Omental fat pad (tissue), 4 donors: ENCODE measurements around the gene TNIP3. TPM values are rescaled to one million over a fixed set of nuclear protein-coding genes. Genes with fewer than 3 reads are reported as not detected.

ENCODE experiments used
- ATAC-seq: fragments of 150-250 bp; one replicate; pipeline ENCODE4 v1.9.1; 2016; ENCODE audit warnings: mild to moderate bottlenecking, moderate library complexity; ENCODE audit not compliant: low FRiP score
- DNase-seq: peaks from one replicate; pipeline ENCODE4 v3.0.0-alpha.2; 2019; ENCODE audit warnings: low spot score
- CTCF ChIP-seq, 3 donors: fragments of 450-650 bp; IDR thresholded peaks; one replicate each; pipeline ENCODE4 v1.5.1; 2016 to 2017; ENCODE audit warnings: antibody characterized with exemption in 3 of 3, mild to moderate bottlenecking in 3 of 3, moderate library complexity in 2 of 3
- total RNA-seq, 4 donors: library from RNA; depleted of rRNA; stranded (reverse); fragments of >200 nt; gene quantifications; one replicate each; pipeline ENCODE4 v1.1.0, GENCODE V29; 2016

TNIP3 gene
- total RNA-seq, 4 donors from 2014 or later = 1.3 to 1.7 TPM; not detected in 2

GRCh38 chr4:121122661-121123060, 41.5 kb downstream of the TNIP3 start:
- no peak for ATAC-seq
- TF ChIP-seq CTCF (IDR thresholded peaks at IDR 0.05) = no peak
- DNase-seq = no peak

- DNase-seq = no peak
- no peak for TF ChIP-seq CTCF (IDR thresholded peaks at IDR 0.05)
- ATAC-seq = no peak
These were observed 44.4 kb downstream of the TNIP3 start for GRCh38 chr4:121119715-121120114.

GRCh38 chr4:121118344-121118743, 45.8 kb downstream of the TNIP3 start:
- ATAC-seq (no peak), DNase-seq (no peak)
- TF ChIP-seq CTCF (IDR thresholded peaks at IDR 0.05) = no peak

GRCh38 chr4:121114756-121115155, 49.4 kb downstream of the TNIP3 start:
- no peak for TF ChIP-seq CTCF (IDR thresholded peaks at IDR 0.05)
- DNase-seq (no peak), ATAC-seq (no peak)

- no peak for DNase-seq
- TF ChIP-seq CTCF (IDR thresholded peaks at IDR 0.05) = no peak
- ATAC-seq = no peak
These were observed 51.6 kb downstream of the TNIP3 start for GRCh38 chr4:121112530-121112929.

- TF ChIP-seq CTCF (IDR thresholded peaks at IDR 0.05) = no peak
- DNase-seq = no peak
- no peak for ATAC-seq
These were observed 55.6 kb downstream of the TNIP3 start for GRCh38 chr4:121108557-121108956.

- DNase-seq (no peak), ATAC-seq (no peak)
- no peak for TF ChIP-seq CTCF (IDR thresholded peaks at IDR 0.05)
These were observed 56.6 kb downstream of the TNIP3 start for GRCh38 chr4:121107507-121107906.
